ENCODE measurements around the gene TPX2.

TPX2 gene

DNA sequence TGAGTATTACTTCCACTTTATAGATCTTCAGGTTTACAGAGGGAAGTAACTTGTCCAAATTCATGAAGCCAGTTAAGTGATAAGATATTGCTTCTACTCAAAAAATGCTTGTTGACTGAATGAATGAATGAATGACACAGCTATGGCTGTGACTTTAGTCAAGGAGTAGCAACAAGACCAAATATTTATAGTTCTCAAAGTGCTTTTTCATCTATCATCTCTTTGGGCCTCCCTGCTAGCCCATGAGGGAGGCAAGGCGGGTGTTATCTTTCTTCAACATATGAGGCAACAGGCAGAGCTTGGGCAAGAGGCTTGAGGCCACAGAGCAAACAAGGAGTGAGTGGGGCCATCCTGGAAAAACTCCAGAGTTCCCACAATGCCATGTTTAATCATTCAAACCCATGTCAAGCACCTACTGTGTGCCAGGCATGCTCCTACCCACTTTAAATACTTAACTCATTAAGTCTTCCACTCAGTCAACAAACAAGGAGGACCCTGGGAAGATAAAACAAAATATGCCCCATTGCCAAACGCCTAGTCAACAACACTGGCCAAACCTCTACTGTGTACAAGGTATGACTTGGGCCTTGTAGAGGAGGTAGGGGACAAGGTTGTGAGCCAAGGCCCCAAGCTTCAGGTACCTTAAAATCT, 32.4 kb upstream of the TPX2 start:
- no peak for DNase-seq (ENCODE audit: low read depth)

DNA sequence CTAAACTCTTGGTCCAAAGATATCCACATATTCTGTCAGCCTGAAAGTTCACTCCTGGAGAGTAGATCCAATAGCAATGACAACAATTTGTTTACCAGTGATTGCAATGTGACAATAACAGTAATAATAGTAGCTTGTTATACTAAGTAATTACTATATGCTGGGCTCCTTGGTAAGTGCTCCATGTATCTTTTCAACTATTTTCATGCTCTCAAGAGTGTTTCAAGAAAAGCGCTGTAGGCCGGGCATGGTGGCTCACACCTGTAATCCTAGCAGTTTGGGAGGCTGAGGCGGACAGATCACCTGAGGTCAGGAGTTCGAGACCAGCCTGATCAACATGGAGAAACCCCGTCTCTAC, 31.9 kb upstream of the TPX2 start:
- DNase-seq (ENCODE audit: low read depth), result no peak

DNA sequence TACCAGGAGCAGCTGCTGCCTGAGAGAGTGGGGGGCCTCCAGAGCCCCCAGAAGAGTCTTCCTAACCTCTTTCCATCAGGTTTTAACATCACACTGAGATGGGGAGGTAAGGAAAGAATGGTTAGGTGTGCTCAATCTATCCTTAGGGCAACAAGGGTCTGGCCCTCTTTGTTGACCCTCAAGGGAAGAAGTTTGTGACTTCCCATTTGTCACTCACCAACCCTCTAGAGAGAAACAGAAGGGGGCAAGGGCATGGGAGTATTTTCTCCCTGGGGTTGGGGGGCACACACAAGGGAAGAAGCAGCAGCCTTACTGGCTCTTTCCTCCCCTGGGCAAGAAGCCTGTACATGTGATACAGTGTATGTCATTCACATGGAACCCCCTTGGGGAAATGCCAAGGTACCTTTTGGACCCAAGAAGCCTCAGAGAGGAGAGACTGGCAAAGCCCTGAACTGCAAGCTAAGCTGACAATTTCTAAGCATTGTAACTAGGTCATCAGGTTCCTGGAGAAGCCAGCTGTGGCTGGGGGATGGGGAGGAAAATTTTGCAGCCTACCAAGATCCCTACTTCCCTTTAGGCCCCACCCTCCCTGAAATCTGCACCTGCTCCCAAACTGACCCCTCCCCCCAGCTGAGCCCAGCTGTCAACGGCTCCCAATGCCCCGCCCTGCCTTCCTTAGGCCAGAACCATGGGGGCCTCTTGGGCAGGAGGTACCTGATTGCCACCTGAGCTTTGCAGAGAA, 30.9 kb upstream of the TPX2 start:
- DNase-seq (ENCODE audit: low read depth), result no peak

DNA sequence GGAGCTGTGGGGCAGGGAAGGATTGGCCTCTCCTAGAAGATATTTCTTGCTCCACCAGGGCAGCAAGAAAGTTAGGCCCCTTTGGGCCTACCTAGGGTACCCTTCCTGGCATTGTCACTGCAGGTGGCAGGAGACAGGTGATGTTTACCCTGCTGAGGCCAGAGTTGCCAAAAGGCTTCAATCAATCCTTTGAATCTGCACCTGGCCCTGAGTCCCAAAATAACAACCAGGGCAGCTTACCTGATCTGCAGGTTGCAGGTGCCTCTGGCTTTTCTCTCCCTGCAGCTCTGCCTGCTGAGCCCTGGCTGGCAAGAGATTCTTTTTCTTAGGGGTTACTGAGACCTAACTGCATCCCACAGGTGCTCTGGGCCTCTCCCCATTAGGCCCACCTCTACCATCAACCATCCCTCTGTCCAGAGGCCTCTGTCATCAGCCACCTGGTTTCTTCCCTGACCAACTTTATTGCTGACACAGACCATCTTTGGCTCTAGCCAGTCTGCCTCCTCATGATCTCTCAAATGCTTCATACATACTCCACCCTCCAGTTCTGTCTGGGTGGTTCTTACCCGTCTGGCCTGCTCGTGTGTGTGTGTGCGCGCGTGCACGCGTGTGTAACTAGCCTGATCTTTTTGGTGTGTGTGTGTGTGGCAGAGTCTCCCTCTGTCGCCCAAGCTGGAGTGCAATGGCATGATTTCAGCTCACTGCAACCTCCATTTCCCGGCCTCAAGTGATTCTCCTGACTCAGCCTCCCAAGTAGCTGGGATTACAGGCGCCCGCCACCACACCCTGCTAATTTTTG, 30.2 kb upstream of the TPX2 start:
- DNase-seq (ENCODE audit: low read depth), result no peak

DNA sequence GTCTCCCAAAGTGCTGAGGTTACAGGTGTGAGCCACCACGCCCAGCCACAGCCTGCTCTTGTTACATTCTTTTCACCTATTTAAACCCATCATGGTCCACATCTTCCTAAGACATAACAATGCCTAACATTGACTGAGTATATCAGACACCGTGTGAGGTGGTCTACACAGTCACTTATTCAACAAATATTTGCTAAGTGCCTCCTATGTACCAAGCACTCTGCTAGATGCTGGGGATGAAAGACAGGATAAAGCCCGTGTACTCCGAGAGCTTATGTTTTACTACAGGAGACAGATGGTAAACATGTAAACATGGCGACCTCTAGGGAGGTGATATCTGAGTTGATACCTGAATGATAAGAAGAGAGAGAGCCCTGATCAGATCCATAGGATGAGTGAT, 29.2 kb upstream of the TPX2 start:
- no peak for DNase-seq (ENCODE audit: low read depth)

DNA sequence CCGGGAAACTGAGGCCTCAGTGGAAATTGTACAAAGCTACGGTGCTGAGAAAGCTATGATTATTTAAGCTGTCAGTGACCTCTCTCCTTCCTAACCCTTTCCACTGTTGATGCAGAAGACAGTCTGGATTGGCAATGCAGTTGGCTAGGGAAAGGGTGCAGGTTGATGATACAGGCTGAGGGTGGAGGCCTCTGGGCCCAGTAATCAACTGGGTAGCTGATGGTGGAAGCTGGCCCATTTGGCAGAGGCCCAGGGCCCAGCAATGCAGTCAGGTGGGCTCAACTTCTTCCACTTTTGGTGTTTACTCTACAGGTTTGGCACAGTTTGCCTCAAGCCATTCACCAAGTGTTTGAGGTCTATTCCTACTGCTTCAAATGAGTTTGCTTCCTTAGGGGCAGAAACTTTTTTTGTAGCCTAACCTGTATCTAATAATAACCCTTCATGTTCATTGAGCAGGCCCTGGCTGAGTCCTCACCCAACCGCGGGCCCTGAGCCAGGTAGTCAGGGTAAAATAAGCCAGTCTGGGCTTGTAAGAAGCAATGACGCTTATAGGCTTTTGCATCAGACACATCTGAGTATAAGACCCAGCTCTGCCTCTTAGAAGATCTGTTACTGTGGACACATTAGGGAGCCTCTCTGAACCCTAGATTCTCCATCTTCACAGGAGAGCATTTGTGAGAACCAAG, 28.5 kb upstream of the TPX2 start:
- DNase-seq (ENCODE audit: low read depth), result no peak

DNA sequence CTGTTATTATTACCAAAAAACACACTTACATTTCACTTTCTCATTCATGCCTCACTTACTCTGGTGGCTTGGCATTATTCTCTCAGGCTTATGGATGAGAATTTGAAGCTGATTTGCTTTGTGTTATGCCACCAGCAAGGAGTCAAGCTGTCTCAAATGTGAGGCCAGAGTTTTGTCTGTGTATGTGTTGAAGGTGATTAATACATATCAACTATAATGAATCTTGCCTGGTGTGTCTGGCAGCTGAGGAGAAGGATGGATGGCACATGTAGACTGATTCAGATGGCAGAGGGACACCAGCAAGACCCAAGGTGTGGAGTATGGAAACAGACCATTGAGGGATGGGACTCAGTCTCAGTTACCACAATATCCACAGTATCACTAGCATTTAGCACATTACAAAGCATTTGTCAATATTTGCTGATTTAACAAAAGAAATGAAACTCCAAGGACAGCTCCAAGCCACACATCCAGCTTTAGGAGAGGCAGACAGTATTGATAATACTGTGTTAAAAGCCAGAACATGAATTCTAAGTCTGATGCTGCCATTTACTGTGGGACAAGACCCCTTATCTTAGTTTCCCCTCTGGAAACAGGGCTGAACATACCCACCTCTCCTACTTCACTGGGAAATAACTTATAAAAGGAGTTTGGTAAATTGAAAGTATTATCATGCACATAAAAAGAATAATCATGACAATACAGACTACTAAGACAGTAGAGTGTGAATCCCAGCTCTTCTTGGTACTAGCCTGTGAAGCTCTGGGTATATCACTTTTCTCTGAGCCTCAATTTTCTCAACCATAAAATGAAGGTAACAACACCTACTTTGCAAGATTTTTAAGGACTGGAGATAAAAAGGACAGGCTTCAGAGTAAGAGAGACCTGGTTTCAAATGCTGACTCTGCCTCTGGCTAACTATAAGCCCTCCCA, 27.6 kb upstream of the TPX2 start:
- no peak for DNase-seq (ENCODE audit: low read depth)

DNA sequence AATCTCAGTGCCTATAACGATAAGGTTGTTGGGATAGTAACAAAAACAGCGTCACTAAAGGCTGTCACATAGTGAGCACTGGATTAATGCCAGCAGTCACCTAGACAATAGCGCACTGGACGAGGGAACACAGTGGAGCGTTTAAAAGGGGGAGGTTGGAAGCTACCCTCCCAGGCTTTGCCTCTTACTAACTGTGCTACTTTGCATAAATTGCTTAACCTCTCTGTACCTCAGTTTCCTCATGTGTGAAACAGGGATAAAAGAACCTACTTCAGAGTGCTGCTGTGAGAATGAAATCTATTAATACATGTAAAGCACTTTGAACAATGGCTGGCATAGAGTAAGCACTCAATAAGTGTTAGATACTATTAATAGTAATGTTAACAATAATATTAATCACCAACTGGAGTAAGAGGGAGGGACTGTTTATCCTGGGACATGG, 27.0 kb upstream of the TPX2 start:
- no peak for DNase-seq (ENCODE audit: low read depth)

DNA sequence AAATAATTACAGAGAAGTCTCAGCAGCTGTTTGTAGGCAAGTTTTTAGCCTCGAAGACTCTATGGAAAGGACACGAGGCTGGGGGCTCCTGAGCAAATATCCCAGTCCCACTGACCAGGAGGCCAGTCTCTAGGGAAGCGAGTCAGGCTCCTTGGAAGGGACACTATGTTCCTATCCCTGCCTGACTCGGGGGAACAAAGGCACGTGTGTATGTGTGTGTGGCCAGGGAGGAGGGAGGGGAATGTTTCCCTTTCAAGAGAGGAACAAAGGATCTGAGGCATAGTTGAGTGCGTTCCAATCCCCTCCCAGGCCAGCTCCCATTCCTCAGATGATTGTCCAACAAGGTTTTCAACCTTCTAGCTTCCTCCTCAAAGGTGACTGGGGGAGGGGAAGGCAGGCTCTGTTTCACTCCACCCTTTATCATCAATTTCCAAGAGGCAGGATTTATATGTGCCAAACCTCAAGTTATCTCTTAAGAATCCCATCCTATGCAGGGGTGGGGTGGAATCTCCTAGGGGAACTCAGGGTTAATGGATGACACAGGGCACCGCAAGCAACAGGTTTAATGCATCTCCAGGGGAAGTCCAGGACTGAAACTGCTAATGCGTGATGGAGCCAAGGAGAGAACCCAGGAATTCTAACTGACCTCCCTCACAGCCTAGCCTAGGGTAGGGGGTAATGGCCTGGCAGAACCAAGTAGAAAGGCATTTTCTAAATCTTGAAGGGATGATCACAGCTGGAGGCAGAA, 26.4 kb upstream of the TPX2 start:
- no peak for DNase-seq (ENCODE audit: low read depth)

DNA sequence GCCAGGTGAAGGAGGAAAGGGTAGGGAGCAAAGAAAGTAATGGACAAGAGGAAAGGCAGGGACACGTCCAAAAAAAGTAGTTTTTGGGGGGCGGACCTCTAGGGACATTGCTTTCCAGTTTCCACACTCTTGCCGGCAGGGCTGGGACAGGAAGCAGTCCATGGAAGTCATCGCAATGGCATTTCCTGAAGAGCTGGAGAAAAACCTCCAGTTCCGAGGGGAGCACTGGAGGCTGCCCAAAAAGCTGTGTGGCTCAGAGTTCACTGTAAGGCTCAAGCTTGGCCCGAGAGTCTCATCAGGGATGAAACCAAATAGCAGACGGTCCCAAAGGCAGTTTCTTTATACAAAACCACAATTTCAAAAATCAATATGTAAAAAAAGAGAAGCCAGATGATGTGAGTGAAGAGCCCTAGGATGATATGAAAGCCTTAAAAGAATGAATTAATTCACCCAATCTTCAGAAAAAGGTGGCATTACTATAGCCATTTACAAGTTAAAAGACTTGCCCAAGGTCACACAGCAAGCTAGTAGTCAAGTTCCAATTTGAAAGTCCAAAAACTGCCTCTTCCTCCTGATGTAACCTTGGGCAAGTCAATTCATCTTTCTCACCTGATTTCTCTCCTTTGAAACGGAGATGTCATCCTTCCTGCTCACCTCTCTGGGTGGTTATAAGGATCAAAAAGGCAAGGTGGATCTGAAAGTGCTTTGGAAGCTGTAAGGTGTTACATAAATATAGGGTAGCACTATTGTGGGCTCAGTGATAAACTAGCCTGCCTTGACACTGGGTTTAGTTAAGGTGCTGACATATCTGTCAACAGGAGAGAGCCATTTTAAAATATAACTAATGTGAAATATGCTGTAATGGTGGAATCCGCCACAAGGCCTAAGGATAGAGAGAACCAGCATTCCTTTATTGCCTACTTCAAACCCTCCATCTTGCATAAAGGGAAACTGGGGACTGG, 25.5 kb upstream of the TPX2 start:
- no peak for DNase-seq (ENCODE audit: low read depth)

DNA sequence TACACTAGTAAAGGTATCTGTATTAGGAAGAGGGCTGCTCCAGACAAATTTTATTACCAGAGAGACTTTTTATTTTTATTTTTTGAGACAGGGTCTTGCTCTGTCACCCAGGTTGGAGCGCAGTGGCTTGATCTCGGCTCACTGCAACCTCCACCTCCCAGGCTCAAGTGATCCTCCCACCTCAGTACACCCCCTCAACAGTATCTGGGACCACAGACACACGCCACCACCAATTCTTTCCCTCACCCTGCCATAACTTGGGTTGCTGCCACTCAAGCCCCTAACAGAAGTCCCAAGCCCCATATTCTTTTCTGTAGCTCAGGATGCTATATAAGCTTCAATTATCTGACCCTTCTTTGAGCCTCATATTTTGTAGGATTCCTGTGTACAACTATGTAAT, 23.3 kb upstream of the TPX2 start:
- no peak for DNase-seq (ENCODE audit: low read depth)

DNA sequence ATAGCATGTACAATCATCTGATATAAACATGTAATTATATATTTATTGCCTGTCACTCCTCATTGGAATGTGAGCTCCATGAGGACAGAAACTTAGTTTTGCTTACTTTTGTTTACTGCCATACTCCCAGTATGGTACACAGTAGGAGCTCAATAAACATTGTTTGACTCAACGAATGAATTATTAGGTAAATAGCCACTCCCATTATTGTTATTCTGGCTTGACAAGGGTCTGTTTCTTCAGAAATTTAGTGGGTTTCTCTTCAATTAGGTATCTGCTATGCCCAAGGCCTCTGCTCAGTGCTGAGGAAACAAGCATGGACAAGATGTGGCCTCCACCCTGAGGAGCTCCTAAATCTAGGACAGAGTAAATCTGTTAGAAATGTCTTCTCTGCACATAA, 22.7 kb upstream of the TPX2 start:
- no peak for DNase-seq (ENCODE audit: low read depth)

DNA sequence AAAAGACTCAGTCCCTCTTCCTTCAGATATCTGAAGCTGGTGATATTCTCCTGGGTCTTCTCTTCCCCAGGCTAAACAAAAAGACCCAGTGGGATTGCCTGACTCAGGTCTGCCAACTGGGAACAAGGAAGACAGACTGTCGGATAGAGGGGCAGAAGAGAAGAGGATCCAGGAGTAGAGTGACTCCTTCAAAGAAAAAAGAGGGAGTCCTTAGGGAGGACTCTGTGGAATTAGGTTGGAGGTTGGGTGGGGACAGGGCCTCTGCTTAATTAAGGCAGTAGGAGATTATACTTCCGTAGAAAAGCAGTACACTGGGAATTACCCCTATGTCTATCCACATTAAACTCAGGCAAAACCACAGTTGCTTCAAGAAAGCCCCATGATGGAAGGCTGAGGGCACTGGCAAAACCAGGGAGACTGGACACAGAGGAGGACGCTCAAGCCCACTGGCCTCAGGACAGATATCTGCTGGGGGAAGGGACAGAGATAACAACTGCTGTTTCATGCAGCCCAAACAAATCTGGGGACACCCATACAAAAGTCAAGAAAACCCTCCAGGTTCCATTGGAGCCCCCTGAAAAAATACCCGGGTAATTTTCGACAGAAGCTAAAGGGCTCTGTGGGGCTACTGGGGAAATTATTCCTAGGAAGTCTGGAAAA, 22.1 kb upstream of the TPX2 start:
- no peak for DNase-seq (ENCODE audit: low read depth)

DNA sequence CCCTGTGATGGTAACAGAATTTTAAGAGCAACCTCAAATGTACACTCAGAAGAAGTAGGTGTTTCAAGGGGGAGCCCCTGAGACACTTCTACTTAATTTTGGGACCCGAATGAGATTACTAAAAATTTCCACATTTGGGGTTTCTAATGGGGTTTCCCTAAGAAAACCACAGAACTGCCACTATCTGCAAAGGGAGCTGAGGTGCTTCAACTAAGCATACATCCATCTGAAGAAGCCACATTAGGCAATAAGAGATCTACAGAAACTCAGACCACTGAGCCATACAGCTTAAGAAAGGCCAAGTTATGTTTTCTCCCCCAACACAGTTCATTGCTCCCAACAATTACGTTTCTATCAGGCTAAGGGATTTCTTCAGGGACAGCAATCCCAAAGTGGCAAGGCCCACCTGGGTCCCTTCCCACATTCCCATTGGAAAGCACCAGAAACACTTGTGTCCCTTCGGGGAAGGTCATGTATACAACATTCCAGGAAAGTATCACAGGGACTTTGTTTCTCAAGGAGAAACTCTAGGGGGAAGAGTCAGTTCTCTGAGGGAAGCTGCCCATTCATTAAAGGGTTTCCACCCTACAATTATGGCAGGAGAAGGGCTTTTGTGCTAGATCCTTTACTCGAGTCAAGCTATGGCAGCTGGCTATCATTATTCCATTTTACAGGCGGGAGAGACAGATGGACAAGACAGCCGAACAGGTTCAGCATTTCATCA, 21.4 kb upstream of the TPX2 start:
- DNase-seq (ENCODE audit: low read depth), result no peak

DNA sequence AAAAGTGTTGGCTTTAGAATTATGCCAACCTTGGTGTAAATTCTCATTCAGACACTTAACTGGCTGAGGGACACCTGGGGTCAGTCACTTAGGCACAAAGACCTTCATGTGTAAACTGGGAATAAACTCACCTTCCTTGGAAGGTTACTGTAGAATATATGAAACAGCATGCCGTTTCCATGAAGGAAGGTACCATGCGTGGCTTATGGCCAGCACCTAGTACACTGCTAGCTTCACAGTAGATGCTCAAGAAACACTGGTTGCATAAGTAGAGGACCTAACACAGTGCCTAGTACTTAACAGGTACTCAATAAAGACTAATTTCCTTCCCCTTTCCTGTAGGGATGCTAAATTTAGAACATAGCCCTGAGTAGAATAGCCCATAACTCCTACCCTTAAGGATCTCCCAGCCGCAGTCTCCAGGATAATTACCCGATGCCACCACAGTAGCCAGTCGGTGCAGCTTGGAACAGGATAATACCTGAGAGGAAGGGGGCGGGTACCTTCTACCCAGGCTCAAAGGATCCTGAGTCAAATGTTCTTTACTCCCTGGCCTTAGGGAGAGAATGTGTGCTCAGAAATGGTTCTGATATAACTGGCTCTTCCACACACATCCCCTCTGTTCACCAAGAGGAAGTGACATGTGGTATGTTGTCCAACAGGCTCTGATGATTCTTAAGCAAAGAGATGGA, 20.0 kb upstream of the TPX2 start:
- DNase-seq (ENCODE audit: low read depth), result no peak

DNA sequence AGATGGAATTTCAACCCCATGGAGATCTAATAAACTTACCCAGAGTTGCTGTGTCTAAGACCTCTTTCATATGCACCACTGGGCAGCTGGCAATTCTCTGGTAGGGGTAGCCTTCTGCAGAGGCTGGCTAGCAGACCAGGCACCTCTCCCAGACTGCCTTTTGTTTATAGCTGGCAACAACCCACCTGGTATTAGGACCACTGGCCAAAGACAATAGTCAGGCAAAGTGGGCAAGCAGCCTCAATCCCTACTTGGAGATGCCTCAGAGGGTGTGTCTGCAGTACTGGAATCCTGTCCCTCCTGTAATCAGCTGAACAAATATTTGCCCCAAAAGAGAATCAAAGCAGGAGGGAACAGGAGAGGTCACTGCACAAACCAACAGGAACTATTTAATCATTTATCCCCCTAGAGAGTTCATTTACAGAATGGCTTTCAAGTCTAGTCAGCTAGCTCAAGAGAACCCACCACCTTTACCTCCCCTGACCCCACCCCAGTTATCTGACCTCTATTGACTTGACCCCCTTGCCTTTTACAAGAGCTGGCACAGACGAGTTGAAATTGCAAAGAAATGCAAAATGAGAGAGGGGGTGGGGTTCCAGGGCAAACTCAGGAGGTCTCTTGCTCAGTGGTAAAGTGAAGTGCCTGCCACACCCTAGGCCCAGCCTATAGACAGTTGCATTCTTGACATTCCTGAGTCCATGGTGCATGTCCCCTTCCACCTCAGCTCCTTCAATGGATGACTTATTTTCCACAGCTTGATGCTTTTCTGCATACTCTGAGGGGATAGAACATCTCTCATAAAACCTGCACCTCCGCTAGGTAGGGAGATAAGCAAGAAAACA, 19.2 kb upstream of the TPX2 start:
- no peak for DNase-seq (ENCODE audit: low read depth)
